Nucleus accumbens (tissue), 56 donors: ENCODE results near the gene ZDHHC3.
A peak's percentile ranks its signal among the peaks of the same experiment; 100 is the strongest.

Source experiments
- DNase-seq, 56 donors: peaks; one replicate each; lab custom pipeline; 2025; lab: John Stamatoyannopoulos, UW

The ZDHHC3 gene

GRCh38 chr3:44899683-44900367 lies 76.1 kb downstream of the ZDHHC3 start:
- no peak for DNase-seq

GRCh38 chr3:44896440-44896839 lies 79.5 kb downstream of the ZDHHC3 start:
- no peak for DNase-seq

GRCh38 chr3:44894485-44894884 lies 81.5 kb downstream of the ZDHHC3 start:
- DNase-seq: no peak

GRCh38 chr3:44893097-44893496 lies 82.9 kb downstream of the ZDHHC3 start:
- DNase-seq: no peak

GRCh38 chr3:44892689-44893088 lies 83.3 kb downstream of the ZDHHC3 start:
- no peak for DNase-seq

GRCh38 chr3:44890852-44891251 lies 85.1 kb downstream of the ZDHHC3 start:
- no peak for DNase-seq

- DNase-seq: no peak
Measured at GRCh38 chr3:44890258-44890657, 85.7 kb downstream of the ZDHHC3 start.

GRCh38 chr3:44887101-44887500 lies 88.9 kb downstream of the ZDHHC3 start:
- DNase-seq: no peak

- DNase-seq: no peak
Measured at GRCh38 chr3:44886561-44886960, 89.4 kb downstream of the ZDHHC3 start.

- no peak for DNase-seq
Measured at GRCh38 chr3:44885618-44886017, 90.4 kb downstream of the ZDHHC3 start.

- DNase-seq: peak in 6 of 56 donors; percentile 6 to 25 (median 11)
Measured at GRCh38 chr3:44883999-44884431, 92.0 kb downstream of the ZDHHC3 start.

- DNase-seq: no peak
Measured at GRCh38 chr3:44883213-44883955, 92.6 kb downstream of the ZDHHC3 start.

GRCh38 chr3:44880284-44880683 lies 95.7 kb downstream of the ZDHHC3 start:
- DNase-seq: no peak

- no peak for DNase-seq
Measured at GRCh38 chr3:44877333-44877732, 98.6 kb downstream of the ZDHHC3 start.

GRCh38 chr3:44875596-44875995 lies 100.4 kb downstream of the ZDHHC3 start:
- no peak for DNase-seq
